ENCODE results near the gene DET1.

GRCh38 chr15:88498996-88499395, 47.5 kb downstream of the DET1 start:
- TF ChIP-seq CTCF (IDR thresholded peaks at IDR 0.05) (no peak), EZH2 (IDR thresholded peaks at IDR 0.05; ENCODE audit: borderline replicate concordance, insufficient read depth, low read depth, low read length, poor library complexity, severe bottlenecking) (no peak)
